AG10803 (cell line): ENCODE measurements around the gene CGB1.
"Not testable (repeated sequence)": the region's sequence is repeated elsewhere in the genome, so short reads cannot be mapped to it uniquely, and the experiment has no call there.

Experiments
- DNase-seq: peaks from one replicate; pipeline ENCODE4 v3.0.0; 2010; ENCODE audit warnings: low read depth
- H3K4me3 ChIP-seq: 2 replicates; pipeline ENCODE4 v1.5.1; 2011; ENCODE audit warnings: mild to moderate bottlenecking, low read length, control low read depth
- CTCF ChIP-seq: conservative IDR thresholded peaks from 2 replicates; pipeline ENCODE4 v1.5.1; 2011; ENCODE audit warnings: mild to moderate bottlenecking, low read length, control low read depth, inconsistent platforms

CGB1 gene

DNA sequence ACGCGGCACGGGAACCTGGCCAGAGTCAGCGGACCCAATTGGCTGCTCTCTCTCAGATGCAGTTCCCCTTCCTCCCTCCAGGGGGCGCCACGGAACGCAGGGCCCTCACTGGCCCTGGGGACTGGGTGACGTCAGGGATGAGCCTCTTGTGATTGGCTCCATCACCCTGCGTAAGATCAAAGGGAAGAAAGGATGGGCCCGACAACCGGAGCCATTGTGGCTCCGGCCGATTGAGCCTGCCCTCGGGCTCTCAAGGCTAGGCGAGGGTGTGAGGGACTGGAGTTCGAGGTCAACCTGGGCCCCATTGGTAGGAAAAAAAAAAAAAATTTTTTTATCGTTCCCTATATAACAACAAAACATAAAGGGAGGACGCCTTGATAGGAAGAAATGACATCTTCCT lies at the start of gene CGB1:
Gene CGB1 (minus strand): TSS at position 81 of the 400 bp plus-strand sequence. CDS start 184 bp downstream, outside the sequence.
- TF ChIP-seq CTCF, result peak; percentile 34
- not testable (repeated sequence) for H3K4me3 ChIP-seq, DNase-seq

DNA sequence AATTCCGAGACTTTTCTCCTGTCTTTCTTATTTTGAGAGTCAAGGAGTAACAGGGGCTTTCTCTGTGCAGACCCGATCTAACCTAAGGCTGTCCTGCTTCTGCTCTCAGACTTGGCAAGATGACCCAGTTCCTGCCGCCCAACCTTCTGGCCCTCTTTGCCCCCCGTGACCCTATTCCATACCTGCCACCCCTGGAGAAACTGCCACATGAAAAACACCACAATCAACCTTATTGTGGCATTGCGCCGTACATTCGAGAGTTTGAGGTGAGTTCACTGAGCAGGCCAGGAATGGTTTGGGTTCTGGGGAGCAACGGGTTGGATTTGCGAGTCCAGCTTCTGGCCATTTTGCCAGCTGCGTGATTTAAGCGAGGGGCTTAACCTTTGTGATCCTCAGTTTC lies 49.6 kb upstream of the CGB1 start:
- no peak for TF ChIP-seq CTCF
- DNase-seq, result no peak
- peak overlapping the region; percentile 93 for H3K4me3 ChIP-seq

DNA sequence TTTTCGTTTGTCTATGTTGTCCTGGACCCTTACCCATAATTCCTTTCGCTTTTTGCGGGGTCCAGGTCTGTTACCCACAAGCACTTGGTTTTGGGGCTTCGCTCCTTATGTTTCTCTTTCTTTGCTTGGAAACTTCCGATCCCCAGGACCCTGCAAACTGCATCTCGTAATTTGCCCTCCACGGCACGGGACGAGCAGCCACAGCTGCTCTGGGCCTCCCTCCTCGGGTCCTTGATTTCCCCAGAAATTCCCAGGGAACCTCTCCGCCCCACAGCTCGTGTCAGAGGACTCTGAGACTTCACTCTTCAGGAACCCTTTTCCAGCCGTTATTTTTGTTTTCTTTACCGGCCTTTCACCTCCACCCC lies 49.2 kb upstream of the CGB1 start:
- no peak for DNase-seq
- TF ChIP-seq CTCF, result no peak
- H3K4me3 ChIP-seq, result peak overlapping the region; percentile 93

DNA sequence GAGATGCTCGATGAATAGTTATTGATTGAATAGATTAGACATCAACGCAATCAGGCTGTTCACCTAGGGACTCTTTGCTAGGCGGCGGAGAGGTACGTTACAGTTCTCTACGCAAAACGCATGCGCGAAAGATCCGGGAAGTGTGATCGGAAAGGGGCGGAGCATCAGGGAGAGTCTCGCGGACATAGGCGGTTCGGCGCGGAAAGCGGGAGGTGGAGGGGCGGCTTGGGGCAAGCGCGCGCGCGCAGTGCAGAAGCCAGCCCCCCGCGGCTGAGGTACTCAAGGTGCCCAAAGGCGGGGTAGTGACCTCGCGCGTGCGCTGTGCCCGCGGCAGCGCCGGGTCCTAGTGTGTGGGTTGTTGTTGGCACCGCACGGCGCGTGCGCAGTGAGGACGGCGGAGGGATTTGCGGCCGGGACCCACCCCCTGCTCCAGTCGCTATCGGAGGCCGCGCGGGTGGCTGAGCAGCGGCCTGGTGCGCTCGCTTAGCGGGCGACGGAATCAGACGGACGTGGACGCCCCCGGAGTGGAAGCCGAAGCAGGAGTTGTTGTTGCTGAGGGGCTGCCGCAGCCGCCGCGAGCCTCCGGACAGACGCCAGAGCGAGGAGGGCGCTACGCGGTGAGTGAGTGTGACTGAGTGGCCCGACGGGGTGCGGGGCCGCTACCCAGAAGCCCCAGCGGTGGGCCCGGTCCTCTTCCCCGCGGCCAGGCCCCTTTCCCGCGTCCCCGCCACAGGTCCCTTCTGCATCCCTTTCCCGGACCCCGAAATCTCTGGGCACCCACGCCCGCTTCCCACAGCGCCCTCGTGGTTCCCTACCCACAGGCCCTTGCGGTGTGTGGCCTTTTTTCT lies 48.5 kb upstream of the CGB1 start, which contains the start of gene SNRNP70:
Gene SNRNP70 (plus strand): TSS at position 432 of the 848 bp plus-strand sequence. CDS start 964 bp downstream, outside the sequence.
- TF ChIP-seq CTCF, result no peak
- DNase-seq, result peak; percentile 99
- H3K4me3 ChIP-seq, result peak within 1 kb of the TSS; percentile 93

DNA sequence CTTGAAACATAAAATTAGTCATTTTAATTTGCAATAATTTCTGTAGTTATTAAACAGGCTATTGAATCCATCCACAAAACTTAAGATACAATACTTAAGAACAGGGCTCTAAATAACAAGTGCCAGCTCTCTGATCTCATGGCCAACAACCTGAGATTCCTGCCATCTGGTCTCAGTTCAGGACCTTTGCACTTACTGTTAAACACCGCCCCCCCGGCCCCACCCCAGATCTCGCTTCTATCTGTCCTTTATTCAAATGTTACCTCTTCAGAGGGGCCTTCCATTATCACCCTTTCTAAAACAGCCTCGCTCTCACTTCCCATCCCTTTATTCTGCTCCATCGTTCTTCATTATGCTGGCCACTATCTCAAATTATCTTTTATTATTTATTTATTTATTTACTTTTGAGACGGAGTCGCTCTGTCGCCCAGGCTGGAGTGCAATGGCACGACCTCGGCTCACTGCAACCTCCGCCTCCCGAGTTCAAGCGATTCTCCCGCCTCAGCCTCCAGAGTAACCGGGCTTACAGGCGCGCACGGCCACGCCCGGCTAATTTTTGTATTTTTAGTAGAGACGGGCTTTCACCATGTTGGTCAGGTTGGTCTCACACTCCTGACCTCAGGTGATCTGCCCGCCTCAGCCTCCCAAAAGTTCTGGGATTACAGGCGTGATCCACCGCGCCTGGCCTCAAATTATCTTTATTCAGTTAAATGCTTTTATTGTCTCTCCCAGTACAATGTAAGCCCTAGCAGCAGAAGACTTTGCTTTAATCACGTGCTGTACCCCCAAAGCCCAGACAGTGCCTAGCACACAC lies 47.7 kb upstream of the CGB1 start:
- no peak for DNase-seq
- no peak for TF ChIP-seq CTCF
- H3K4me3 ChIP-seq, result peak overlapping the region; percentile 93

- no peak for DNase-seq
- TF ChIP-seq CTCF, result no peak
- no peak overlapping the region for H3K4me3 ChIP-seq
Measured at GRCh38 chr19:49081273-49081672, 44.6 kb upstream of the CGB1 start.
